NCI-H187 treated with DMSO at 0.1 percent for 48 hours (cell line): ENCODE measurements around the gene KCTD16.

Source experiments
- DNase-seq: peaks from one replicate; lab custom pipeline; 2025; lab: John Stamatoyannopoulos, UW

KCTD16 gene

DNA sequence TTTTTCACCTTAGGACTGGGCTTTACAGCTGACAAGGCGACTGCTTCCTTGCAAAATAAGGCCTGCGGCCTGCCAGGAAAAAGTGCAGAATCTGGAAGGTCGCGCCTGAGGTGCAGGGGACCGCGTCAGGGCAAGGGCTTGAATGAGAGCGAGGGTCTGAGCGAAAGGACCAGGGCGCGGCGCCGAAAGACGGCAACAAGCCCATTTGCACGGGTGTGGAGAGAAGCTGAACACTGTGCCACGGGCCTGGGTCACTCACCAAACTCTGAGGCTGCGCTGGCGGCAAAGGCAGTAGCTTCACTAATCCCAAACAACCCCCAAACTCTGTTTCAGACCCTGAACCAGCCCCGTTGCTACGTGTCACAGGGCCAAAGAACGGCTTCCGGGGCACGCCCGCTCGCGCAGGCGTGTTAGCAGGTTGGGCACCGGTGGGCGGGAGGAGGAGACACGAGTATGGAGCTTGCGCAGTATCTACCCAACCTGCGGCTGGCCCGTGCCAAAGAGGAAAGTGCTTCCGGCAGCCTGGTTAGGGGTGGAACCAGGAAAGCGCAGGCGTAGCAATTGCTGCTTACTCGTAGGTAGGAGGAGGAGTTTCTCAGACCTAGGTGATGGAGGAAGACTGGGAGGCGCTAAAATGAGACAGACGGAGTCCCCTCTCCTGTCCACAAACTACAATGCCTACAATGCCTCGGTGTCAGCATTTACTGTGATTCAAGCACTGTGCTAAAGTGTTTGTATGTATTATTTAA, at the start of gene KCTD16, which contains the start of gene YIPF5:
Gene KCTD16 (plus strand): TSS at position 598 of the 749 bp plus-strand sequence.
Gene YIPF5 (minus strand): TSS at position 384 of the 749 bp plus-strand sequence. CDS start 704 bp downstream, outside the sequence.
- peak; percentile 88 for DNase-seq

GRCh38 chr5:144121577-144121976, 49.1 kb upstream of the KCTD16 start:
- DNase-seq, result no peak

DNA sequence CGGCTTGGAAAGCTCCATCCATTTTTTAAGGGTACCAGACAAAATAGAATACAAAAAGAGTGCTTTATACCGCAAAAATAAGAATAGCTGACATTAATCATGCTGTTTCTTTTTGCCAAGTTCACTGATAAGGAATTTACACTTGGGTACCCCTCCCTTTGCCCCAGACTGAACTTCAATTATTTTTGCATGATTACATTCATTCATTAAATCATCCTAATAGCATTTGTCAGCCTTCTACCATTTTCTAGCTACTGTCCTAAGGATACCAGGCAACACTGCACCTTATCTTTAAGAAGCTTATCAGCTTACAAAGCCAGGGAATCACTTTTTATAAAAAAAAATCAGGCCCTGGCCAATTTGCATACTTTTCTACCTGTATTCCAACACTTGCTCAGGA, 48.6 kb upstream of the KCTD16 start:
- no peak for DNase-seq

GRCh38 chr5:144122641-144123040, 48.0 kb upstream of the KCTD16 start:
- no peak for DNase-seq

- no peak for DNase-seq
Measured at GRCh38 chr5:144125163-144125726, 45.4 kb upstream of the KCTD16 start.

DNA sequence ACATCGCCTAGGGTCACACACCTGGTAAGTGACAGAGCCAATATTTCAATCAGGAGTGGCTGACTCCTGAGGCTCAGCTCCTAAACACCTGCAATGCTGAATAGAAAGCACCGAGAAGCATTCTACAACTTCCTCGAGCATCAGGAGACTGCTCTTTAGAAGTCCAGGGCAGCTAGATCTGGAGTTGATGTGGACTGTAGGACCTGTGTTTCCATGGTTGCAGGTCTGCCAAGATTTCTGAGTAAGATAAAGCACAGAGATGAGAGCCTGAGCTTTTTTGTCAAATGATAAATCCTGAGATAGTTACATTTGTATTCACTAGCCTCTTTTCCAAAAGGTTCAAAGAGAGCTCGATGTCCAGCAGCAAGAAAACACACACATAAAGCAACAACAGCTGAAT, 44.0 kb upstream of the KCTD16 start:
- DNase-seq, result no peak

GRCh38 chr5:144128844-144129243, 41.8 kb upstream of the KCTD16 start:
- no peak for DNase-seq

GRCh38 chr5:144130306-144130705, 40.4 kb upstream of the KCTD16 start:
- DNase-seq, result no peak

DNA sequence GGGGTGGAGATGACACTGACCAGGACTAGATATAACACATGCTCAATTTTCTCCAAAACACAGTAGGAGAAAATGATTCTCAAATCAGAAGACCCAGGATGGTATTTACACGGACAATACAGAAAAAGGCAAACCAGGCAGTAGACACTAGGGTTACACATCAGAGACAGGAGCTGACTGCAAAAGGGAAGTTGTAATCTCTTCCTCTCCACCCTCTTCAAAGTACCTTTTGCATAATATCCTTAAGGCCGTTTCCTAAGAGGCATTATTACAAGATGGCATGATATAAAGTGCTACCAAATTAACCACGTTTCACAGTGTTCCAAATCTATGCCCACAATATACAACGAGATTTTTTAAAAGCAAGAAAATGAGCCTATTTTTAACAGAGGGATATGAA, 39.4 kb upstream of the KCTD16 start:
- DNase-seq, result no peak

DNA sequence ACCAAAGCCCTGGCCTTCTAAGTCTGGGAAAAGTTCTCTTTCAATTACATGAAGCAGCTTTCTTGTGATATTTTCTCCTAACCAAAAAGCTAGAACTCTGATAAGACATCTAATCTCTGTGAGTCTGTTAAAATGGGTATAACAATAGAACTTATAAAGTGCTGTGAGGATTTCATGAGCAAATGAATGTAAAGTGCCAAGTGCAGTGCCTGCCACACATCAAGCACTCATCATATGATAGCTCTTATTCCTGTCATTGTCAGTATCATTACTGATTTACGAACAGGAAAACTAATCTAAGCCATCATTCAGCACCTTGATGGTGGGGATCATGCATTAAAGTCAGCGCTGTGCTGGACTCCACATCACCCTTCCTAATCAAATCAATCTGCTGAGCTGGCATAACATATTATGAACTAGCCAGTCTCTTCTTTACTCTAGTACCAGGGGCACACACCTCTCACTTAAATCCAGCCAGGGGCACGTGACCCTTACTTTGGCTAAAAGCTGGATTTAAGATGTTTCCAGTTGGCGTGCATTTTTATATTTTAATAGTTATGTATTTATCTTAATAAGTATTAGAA, 37.5 kb upstream of the KCTD16 start:
- DNase-seq, result no peak

- DNase-seq, result no peak
Measured at GRCh38 chr5:144134194-144134826, 36.4 kb upstream of the KCTD16 start.

DNA sequence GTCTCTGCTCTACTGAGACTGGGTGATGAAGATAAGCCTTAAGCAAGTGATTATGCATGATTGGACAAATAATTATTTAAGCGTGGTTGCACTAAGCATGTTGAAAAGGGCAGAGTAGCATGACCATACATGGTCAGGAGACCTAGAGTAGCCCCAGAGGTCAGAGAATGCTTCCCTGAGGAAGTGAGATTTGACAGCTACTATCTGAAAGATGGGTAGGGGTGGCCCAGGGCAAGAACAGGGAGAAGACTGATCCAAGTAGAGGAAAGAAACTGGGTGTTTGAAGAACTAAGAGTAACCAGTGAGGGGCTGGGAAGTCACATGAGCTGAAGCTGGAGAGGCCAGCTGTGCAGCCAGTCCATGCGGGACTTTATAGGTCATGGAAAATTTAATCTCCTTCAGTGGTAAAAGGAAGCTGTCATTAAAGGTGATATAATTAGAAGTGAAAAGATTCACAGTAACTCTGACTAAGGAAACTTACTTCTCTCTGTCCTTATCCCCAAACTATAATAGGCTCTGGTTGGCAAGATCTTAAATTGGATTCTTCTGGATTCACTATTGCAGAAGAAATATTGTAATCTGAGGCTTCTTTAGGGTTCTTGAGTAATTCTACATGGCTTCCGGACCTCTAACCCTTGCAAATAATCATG, 35.4 kb upstream of the KCTD16 start:
- DNase-seq, result no peak

- DNase-seq, result no peak
Measured at GRCh38 chr5:144139586-144139985, 31.1 kb upstream of the KCTD16 start.

DNA sequence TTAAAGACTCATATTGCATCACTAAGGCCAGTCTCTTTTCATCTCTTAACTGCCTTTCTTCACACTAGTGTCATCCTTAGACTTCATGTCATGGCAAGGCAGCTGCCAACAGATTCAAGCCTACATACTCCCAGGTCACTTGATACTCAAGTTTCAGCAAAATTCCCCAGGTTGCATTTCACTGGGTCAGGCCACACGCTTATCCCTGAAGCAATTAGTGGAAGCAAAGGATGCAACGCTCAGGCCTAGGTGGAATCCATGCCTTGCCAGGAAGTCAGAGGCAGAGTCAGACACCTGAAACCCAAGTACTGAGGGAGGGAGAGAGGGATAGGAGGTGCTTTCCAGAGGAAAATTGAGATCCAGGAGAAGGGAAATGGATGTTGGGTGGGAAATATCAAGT, 29.1 kb upstream of the KCTD16 start:
- DNase-seq, result no peak

GRCh38 chr5:144142139-144142823, 28.4 kb upstream of the KCTD16 start:
- no peak for DNase-seq

DNA sequence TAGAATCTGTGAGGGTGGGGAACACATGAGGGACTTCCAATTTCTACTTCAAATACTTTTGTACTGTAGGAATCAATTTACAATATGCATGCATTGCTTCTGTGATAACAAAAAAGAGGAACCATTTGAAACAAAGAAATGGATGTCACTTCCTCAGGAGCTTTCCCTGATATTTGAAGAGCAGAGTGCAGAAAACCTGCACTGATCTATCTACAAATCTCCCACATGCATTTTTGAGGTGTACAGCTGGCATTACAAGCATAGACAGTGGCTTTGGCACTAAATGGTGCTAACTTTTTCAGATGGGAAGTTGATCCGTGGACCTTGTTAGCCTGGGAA, 27.9 kb upstream of the KCTD16 start:
- DNase-seq, result no peak

DNA sequence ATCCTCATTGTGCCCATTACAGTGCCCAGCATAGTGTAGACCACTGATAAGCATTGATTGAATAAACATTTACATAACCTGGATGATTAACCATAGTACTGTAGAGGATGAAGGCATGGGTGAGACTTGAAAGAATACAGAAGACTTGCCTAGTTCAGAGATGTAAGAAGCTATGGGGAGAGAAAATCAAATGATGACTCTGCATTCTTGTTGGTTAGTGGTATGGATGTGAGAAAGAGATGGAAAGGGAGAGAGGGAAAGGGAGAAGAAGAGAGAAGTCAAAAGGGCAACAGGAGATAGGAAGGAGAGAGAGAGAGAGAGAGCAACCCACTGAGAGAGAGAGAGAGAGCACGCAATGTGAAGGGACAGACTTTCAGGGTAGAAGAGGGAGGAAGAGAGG, 27.0 kb upstream of the KCTD16 start:
- DNase-seq, result no peak

DNA sequence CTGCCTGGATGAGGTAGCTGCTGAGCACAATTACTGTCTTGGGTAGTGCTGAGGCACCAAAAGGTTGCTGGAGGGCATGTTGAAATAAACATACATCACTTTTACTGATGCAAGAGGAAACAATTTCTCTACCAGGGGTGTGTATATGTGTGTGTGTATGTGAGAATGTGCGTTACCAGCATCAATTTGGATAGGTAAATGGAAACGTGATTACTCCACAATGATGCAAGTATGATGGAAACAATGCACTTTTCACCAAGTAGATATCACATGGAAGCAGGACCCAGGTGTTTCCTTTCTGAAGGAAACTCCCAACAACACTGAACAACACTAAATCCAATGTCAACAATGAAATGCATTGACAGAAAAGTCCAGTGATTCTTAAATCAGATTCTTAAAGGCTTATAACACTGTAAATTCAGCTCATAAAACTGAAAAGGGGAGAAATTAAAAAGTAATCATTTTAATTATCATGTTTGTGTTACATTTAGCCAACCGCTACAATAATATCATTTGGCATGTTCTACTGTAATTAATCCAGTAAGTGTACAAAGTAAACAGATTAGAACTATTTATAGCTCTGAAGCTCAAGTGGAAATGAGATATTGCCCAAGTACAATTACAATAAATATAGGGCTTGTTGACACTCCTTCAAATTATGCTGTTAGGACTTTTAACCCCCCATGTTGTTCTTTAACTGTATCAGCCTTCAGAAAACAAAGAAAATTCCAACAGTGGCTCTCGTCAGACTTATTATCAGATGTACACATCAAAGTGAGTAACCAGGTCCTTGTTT, 25.5 kb upstream of the KCTD16 start:
- DNase-seq, result no peak

DNA sequence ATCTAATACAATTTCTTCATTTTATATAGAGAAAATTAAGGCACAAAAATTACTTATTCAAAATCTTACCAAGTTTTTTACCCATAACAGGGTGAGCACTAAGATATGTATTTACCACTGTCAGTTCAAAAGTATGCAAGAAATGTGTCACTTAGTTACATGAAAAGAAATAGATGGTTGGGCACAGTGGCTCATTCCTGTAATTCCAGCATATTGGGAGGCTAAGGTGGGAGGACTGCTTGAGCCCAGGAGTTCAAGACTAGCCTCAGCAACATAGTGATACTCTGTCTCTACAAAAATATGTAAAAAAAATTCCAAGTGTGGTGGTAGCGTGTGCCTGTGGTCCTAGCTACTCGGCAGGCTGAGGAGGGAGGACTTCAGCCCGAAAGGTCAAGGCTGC, 19.6 kb upstream of the KCTD16 start:
- DNase-seq, result no peak

DNA sequence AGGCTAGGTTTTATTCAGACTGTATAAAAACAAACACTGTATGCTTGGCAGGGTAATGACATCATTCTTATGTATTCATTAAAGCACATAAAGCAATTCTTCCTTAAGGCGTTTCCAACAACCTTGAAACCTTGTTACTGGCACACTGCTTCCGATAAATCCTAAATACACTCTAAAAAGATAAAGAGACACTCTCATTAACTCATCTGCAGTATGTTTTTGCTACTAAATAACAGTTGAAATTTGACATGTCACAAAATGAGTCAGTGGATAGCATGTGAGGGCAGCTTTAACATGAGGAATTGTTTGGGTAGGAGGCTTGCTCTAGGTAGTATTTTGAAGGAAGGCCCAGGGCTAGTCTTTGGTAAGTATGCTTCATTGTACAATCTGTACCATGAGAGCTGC, 13.9 kb upstream of the KCTD16 start:
- DNase-seq, result no peak

DNA sequence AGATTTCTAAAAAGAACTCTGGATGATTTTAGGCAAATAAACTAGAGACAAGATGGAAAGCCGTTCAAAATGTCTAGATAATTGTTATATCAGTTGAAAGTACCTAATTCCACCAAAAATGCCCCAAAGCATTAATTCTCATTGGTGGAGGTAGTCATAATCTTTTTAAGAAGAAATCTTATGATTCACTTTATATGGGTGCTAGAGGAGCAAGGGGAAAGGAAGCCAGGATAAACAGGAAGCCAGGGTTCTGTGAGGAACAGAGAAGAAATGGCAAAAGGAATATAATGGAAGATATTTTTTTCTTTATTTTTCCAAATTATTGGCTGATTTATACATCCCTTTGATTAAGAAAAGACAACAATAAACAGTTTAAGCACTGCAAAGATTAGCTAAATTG, 8.0 kb upstream of the KCTD16 start:
- DNase-seq, result no peak
